ENCODE results near the gene CMTM2. TPM values are rescaled to one million over a fixed set of nuclear protein-coding genes. Genes with fewer than 3 reads are reported as not detected.

CMTM2 gene
- total and polyA plus RNA-seq, 9 of the 15 experiments (the other 6 are each of a cell fraction or from before 2014, with no cell fraction given) = not detected

DNA sequence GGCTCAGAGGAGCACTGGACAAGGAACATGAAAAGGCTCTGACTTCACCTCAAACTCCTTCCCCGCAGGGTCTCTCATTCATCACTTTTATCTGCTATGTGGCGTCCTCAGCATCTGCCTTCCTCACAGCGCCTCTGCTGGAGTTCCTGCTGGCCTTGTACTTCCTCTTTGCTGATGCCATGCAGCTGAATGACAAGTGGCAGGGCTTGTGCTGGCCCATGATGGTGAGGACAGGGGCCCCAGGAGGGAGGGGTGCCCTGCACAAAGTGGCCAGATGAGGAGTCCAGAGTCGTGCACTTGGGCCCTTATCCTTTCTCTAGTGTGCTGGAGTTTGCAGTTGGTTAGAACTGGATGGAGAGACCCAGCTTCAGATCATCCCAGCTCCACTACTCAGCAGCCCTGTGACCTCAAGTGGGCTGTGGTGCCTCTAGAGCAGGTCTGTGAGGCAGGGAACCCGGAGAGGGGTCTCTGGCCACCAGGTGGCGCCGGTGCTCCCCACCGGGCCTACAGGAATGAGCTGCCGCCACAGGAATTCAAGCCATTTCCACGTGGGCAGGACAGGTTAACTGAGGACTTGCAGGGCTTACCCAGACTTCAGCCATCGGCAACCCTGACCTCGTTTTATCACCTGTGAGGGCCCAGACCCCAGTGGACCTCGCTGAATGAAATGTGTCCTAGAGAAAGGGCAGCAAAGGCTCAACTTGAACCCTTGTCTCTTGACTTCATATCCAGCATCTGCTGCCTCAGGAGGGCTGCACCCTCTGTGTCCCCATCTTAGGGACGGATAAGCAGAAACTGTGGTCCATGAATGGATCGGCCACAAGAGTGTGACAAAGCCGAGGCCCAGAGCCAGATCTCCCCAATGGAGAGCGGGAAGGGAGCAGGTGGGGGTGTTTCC lies 29.2 kb downstream of the CMTM2 start (continued):
- TF ChIP-seq ZNF764 (CRISPR knock-in tag; IDR thresholded peaks at IDR 0.05; ENCODE audit: low read depth) = no peak
- TF ChIP-seq TSHZ1 (CRISPR knock-in tag; IDR thresholded peaks at IDR 0.05) = no peak
- no peak for TF ChIP-seq CREB1 (IDR thresholded peaks at IDR 0.05)
- TF ChIP-seq CREB1 (CRISPR knock-in tag; IDR thresholded peaks at IDR 0.05) = peak; percentile 45; the same call in 1 of the 2 replicates
- TF ChIP-seq, protein P1, sequence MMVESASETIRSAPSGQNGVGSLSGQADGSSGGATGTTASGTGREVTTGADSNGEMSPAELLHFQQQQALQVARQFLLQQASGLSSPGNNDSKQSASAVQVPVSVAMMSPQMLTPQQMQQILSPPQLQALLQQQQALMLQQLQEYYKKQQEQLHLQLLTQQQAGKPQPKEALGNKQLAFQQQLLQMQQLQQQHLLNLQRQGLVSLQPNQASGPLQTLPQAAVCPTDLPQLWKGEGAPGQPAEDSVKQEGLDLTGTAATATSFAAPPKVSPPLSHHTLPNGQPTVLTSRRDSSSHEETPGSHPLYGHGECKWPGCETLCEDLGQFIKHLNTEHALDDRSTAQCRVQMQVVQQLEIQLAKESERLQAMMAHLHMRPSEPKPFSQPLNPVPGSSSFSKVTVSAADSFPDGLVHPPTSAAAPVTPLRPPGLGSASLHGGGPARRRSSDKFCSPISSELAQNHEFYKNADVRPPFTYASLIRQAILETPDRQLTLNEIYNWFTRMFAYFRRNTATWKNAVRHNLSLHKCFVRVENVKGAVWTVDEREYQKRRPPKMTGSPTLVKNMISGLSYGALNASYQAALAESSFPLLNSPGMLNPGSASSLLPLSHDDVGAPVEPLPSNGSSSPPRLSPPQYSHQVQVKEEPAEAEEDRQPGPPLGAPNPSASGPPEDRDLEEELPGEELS (CRISPR knock-in tag; IDR thresholded peaks at IDR 0.05; ENCODE audit: borderline replicate concordance) = no peak
- TF ChIP-seq FOSL1 (tag; conservative IDR thresholded peaks at IDR 0.05) = no peak
- peak; percentile 31; the same call in 1 of the 2 replicates for TF ChIP-seq NKRF (IDR thresholded peaks at IDR 0.05; ENCODE audit: borderline replicate concordance)
- TF ChIP-seq ZNF263 (CRISPR knock-in tag; IDR thresholded peaks at IDR 0.05; ENCODE audit: borderline replicate concordance) = peak; percentile 55; the same call in 1 of the 2 replicates
- no peak for TF ChIP-seq ATF1 (CRISPR knock-in tag; IDR thresholded peaks at IDR 0.05)
- TF ChIP-seq ATF1 (tag; IDR thresholded peaks at IDR 0.05) = peak; percentile 25; the same call in 1 of the 2 replicates
- TF ChIP-seq PCBP2 (IDR thresholded peaks at IDR 0.05; ENCODE audit: low read depth, low read length, poor library complexity, severe bottlenecking) = no peak
- TF ChIP-seq ZNF449 (CRISPR knock-in tag; IDR thresholded peaks at IDR 0.05) = no peak
- no peak for TF ChIP-seq GABPB2 (CRISPR knock-in tag; conservative IDR thresholded peaks at IDR 0.05)
- TF ChIP-seq MCM7 (IDR thresholded peaks at IDR 0.05) = no peak
- TF ChIP-seq GTF2B (IDR thresholded peaks at IDR 0.05; ENCODE audit: extremely low read depth, insufficient read length) = no peak
- no peak for TF ChIP-seq HNRNPL (IDR thresholded peaks at IDR 0.05; ENCODE audit: low read depth, low read length)
- peak; percentile 38 for TF ChIP-seq MEIS2 (IDR thresholded peaks at IDR 0.05; ENCODE audit: partially characterized antibody)
- no peak for TF ChIP-seq ZNF77 (CRISPR knock-in tag; IDR thresholded peaks at IDR 0.05)

All from K562 (cell line).